Measurements from ENCODE around the gene EMILIN1.
"Not testable (repeated sequence)": the region's sequence is repeated elsewhere in the genome, so short reads cannot be mapped to it uniquely, and the experiment has no call there.

The EMILIN1 gene

GRCh38 chr2:27095745-27096651 lies 17.6 kb downstream of the EMILIN1 start:
- DNase-seq: peak; percentile 16

DNA sequence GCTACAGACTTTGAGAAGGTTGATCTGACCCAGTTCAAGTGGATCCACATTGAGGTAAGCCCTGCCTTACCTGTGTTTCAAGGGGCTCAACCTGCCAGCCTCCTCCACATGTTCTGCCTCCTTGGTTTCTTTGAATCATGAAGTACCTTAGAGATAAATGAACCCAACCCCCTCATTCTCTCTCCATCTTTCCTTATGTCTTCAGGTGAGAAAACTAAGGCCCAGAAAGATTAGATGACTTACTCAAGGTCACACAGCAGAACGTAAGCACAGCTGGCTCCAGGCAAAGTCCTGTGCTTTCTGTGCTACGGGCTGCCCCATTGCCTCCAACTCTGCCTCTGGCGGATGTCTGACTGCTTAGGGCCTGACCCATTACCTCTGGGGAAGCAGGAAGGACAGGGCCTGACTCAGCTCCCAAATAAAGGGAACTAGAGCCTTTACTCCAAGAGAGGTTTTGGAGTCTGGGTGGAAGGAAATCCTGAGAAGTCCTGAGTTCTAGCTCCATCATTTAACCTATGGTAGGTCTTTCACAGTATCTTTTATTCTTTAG lies 18.4 kb downstream of the EMILIN1 start:
- DNase-seq: no peak

DNA sequence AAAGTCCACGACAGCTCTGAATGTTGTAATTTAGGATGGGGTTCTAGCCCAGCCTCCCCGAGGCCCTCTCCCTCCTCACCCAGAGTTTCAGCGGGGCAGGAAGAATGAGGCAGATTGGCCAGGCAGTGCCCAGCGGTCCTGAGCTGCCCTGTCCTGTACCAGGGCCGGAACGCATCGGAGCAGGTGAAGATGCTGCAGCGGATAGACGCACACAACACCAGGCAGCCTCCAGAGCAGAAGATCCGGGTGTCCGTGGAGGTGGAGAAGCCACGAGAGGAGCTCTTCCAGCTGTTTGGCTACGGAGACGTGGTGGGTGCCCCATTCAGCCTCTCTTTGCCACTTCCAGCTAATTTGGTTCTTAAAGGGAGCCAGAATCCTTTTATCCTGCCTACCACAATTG lies 18.9 kb downstream of the EMILIN1 start:
- no peak for DNase-seq

GRCh38 chr2:27099334-27099955 lies 21.0 kb downstream of the EMILIN1 start:
- no peak for DNase-seq

DNA sequence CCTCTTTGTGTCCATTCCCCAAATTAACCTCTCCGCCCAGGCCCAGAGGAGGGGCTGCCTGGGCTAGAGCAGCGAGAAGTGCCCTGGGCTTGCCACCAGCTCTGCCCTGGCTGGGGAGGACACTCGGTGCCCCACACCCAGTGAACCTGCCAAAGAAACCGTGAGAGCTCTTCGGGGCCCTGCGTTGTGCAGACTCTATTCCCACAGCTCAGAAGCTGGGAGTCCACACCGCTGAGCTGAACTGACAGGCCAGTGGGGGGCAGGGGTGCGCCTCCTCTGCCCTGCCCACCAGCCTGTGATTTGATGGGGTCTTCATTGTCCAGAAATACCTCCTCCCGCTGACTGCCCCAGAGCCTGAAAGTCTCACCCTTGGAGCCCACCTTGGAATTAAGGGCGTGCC lies 21.6 kb downstream of the EMILIN1 start:
- no peak for DNase-seq

DNA sequence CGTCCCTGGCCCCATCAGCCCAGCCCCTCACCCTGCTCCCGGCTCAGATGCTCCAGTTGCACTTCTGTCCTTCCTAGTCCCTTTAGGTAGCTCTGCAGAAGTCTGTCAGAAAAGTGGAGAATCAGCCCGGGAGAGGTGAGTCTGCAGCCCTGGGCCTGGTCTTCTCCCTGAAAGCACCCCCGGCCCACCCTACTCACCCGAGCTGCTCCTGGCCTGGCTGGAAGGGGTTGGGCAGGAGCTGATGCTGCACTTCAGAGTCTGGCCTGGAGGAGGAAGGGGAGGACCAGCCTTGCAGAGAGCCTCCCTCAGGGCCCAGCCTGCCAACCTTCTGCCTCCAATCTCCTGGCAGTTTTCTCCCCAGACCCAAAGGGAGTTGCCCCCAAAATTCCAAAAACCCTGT lies 23.9 kb downstream of the EMILIN1 start:
- no peak for DNase-seq

GRCh38 chr2:27105981-27106380 lies 27.6 kb downstream of the EMILIN1 start:
- no peak for DNase-seq

DNA sequence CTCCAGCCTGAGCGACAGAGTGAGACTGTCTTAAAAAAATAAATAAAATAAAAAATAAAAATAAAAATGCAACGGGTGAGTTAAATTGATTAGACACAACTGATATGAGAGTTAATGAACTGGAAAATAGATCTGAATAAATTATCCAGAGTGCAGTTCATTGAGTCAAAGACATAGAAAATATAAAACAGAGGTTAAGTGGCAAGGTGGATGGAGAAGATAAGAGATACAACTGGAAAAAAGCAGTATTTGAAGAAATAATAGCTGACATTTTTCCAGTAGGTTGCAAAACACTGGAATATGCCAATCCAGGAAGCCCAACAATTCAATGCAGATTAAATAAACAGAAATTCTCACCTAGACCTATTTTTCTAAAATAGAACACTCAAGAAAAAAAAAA lies 29.8 kb downstream of the EMILIN1 start:
- DNase-seq: no peak

DNA sequence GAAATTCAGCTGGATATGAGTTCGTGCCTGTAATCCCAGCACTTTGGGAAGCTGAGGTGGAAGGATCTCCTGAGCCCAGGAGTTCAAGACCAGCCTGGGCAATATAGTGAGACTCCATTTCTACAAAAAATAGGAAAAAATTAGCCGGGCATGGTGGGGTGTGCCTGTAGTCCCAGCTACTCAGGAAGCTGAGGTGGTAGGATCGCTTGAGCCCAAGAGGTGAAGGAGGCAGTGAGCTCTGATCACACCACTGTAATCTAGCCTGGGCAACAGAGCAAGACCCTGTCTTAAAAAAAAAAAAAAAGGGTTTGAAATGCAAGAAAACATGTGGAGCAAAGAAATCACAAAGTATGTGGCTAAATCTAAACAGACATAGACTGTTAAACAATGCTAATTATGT lies 30.7 kb downstream of the EMILIN1 start:
- no peak for DNase-seq

GRCh38 chr2:27110603-27111352 lies 32.4 kb downstream of the EMILIN1 start:
- not testable (repeated sequence) for DNase-seq

DNA sequence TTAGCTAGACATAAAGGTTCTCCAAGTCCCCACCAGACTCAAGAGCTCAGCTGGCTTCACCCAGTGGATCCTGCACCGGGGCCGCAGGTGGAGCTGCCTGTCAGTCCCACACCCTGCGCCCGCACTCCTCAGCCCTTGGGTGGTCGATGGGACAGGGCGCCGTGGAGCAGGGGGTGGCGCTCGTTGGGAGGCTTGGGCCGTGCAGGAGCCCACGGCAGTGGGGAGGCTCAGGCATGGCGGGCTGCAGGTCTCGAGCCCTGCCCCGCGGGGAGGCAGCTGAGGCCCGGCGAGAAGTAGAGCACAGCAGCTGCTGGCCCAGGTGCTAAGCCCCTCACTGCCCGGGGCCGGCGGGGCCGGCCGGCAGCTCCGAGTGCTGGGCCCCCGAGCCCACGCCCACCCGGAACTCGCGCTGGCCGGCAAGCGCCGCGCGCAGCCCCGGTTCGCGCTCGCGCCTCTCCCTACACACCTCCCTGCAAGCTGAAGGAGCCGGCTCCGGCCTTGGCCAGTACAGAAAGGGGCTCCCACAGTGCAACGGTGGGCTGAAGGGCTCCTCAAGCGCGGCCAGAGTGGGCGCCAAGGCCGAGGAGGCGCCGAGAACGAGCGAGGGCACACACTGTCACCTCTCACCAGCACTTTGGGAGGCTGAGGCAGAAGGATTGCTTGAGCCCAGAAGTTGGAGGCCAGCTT lies 33.1 kb downstream of the EMILIN1 start:
- not testable (repeated sequence) for DNase-seq

GRCh38 chr2:27115519-27115918 lies 37.1 kb downstream of the EMILIN1 start:
- no peak for DNase-seq

GRCh38 chr2:27117995-27118524 lies 39.6 kb downstream of the EMILIN1 start:
- DNase-seq: no peak

- DNase-seq: no peak
Measured at GRCh38 chr2:27118525-27119329, 40.3 kb downstream of the EMILIN1 start, which contains the start of gene CGREF1. Gene CGREF1 (minus strand): TSS chr2:27119128. CDS start chr2:27104366, 14,762 bp downstream.

- DNase-seq: not testable (repeated sequence)
Measured at GRCh38 chr2:27119330-27119670, 40.9 kb downstream of the EMILIN1 start.

DNA sequence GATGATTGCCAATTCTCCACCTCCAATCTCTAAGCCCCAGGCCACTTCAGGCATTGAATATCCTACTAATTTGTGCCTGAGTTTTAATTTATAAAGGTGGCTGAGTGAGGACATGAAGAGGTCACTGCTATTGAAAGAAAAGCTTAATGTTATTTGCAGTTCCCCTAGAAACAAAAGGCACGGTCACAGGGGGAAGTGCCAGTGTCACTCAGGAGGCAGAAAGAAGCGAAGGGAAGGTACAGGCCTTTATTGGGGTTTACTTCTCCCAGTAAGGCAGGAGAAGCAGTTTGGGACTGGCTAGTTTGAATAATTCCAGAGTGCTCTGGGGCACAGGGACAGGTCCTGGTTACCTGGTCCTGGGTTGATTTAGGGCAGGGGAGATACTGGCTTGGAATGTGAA lies 43.5 kb downstream of the EMILIN1 start:
- DNase-seq: no peak

GRCh38 chr2:27122791-27123190 lies 44.4 kb downstream of the EMILIN1 start:
- no peak for DNase-seq

DNA sequence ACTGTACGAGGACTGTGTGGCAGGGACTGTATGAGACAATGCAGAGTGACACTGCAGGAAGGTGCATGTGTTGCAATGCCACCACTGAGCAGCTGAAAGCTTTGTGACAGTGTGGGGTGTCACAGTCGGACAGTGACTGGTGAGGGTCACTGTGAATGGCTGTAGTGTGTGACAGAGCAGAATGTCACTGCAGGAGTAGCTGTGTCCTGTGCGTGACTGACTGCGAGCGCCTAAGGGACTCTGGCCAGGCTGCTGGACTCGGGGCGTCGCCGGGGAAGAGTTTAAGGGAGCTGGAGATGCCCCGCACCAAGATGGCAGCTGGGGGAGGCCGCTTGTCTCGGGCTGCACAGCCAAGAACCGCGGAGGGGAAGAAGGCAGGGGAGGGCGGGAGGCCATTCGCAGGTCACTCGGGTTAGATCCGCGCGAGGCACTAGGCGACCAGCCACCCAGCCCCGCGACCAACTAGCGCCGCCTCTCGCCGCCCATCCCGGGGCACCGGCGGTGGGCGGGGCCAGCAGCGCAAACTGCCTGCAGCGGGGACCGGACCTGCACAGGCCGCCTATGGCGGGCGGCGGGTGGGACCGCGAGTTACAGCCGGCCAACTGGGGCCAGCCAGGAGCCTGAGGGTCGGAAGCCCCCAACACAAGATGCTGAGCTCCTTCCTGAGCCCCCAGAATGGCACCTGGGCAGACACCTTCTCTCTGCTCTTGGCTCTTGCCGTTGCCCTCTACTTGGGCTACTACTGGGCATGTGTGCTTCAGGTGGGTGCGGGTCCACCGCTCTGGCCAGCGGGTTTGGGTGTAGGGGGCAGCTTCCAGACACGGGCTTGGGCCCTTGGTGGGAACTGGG lies 45.1 kb downstream of the EMILIN1 start, which contains the start of gene ABHD1:
ABHD1 (plus strand) TSS at position 514 of the 849 bp plus-strand sequence; CDS start at position 648, 134 bp downstream.
- peak; percentile 41 for DNase-seq

DNA sequence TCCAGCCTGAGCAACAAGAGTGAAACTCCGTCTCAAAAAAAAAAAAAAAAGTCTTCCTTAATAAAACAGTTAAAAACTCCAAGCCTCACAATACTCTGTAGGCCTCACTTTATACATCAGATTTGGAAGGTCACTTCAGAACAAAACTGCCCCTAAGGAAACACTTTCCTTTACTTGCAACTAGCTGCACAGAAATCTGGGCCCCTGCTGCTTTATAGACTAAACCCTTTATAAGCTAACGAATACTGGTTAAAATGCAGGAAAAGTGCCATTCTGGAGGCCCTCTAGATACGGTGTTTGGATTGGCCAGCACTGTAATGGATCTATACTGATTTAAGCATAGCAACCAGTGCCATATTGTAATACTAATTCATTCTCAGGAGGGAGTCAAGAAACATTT lies 46.7 kb downstream of the EMILIN1 start:
- no peak for DNase-seq

DNA sequence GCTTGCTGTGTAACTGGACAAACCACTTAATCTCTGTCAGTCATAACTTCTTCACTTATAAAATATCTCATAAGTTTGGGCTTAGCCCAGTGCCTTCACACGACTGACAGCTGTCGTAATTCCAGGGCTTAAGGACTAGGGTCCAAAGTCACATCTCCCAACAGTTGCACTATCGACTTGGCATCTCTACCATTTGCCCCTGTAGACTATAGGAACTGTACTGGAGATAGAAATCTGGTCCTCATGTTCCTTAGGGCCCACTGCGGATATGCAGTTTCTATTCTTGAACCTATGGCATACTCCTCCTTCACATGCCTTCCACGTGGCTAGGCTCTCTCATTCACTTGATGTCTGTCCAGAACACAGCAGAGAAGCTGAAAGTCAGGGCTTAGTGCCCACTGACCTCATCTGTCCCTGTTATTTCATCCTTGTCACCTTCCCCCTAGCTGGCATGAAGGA lies 47.9 kb downstream of the EMILIN1 start:
- no peak for DNase-seq
